Effector memory CD8-positive, alpha-beta T cell (primary cell): Measurements from ENCODE around the gene TENT5A.

ENCODE experiments used
- ATAC-seq: fragments of 150-1000 bp; cut with Tn5 transposase; replicated peaks from 2 replicates; pipeline ENCODE4 v1.10.0; 2021; ENCODE audit warnings: mild to moderate bottlenecking, moderate library complexity
- DNase-seq, 3 experiments: peaks; one replicate each; pipeline ENCODE4 v3.0.0; 2021
- H3K27ac Mint-ChIP-seq, 2 donors: one replicate each; pipeline ENCODE4 v1.8.0; 2022; ENCODE audit warnings: mild to moderate bottlenecking in 2 of 2, mixed read lengths in 2 of 2, moderate library complexity in 2 of 2
- H3K27me3 Mint-ChIP-seq, 2 donors: one replicate each; pipeline ENCODE4 v1.8.0; 2022; ENCODE audit warnings: mixed read lengths in 2 of 2
- H3K36me3 Mint-ChIP-seq: one replicate; pipeline ENCODE4 v1.8.0; 2022; ENCODE audit warnings: mild to moderate bottlenecking, moderate library complexity, mixed read lengths; ENCODE audit not compliant: insufficient read depth
- H3K4me1 Mint-ChIP-seq, 2 donors: one replicate each; pipeline ENCODE4 v1.8.0; 2022; ENCODE audit warnings: low read depth in 2 of 2, mixed read lengths in 2 of 2
- H3K4me3 Mint-ChIP-seq, 2 donors: one replicate each; pipeline ENCODE4 v1.8.0; 2022; ENCODE audit warnings: mild to moderate bottlenecking in 2 of 2, mixed read lengths in 2 of 2, moderate library complexity in 2 of 2
- H3K9me3 Mint-ChIP-seq, 2 donors: one replicate each; pipeline ENCODE4 v1.8.0; 2022; ENCODE audit warnings: mixed read lengths in 2 of 2

Gene TENT5A

DNA sequence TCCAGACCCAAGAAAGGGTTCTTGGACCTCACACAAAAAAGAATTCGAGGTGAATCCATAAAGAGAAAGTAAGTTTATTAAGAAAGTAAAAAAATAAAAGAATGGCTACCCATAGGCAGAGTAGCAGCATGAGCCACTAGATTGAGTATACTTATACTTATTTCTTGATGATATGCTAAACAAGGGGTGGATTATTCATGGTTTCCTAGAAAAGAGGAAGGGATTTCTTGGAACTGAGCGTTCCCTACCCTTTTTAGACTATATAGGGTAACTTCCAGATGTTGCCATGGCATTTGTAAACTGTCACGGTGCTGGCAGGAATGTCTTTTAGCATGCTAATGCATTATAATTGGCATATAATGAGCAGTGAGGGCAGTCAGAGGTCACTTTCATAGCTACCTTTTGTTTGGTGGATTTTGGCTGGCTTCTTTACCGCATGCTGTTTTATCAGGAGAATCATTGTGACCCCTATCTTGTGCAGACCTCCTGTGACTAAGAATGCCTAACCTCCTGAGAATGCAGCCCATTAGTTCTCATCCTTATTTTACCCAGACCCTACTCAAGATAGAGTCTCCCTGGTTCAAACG, 44.3 kb downstream of the TENT5A start:
- ATAC-seq (no peak), DNase-seq (no peak)
- Mint-ChIP-seq H3K4me3 (no peak overlapping the region), H3K27me3 (no peaks in the 10 kb centered on the region), H3K9me3 (peaks cover 2 to 4% of the 10 kb centered on the region in 2 donors), H3K27ac (no peak overlapping the region), H3K4me1 (no peaks in the 10 kb centered on the region), H3K36me3 (peaks cover 3% of the 10 kb centered on the region)

DNA sequence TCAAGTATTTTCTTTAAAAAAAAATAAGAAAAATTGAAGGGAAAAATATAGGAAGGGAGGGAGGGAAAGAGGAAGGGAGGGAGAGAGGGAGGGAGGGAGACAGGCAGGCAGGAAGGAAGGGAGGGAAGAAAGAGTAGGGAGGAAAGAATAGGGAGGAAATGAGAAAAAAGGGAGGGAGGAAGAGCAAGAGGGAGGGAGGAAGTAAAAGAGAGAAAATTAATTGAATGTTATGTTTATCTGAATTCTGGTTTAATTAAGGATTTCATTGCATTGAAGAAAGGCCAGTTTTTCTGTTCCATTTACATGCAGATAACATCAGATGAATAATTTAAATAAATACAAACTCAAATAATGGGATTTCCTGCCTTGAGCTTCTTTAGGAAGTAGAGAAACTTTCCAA, 47.8 kb downstream of the TENT5A start:
- H3K27me3 Mint-ChIP-seq, result no peaks in the 10 kb centered on the region
- ATAC-seq, result no peak
- peaks cover 3 to 6% of the 10 kb centered on the region in 2 donors for H3K9me3 Mint-ChIP-seq
- no peaks in the 10 kb centered on the region for H3K4me1 Mint-ChIP-seq
- H3K27ac Mint-ChIP-seq, result no peak overlapping the region
- H3K4me3 Mint-ChIP-seq, result no peak overlapping the region
- DNase-seq, result no peak
- H3K36me3 Mint-ChIP-seq, result no peaks in the 10 kb centered on the region

DNA sequence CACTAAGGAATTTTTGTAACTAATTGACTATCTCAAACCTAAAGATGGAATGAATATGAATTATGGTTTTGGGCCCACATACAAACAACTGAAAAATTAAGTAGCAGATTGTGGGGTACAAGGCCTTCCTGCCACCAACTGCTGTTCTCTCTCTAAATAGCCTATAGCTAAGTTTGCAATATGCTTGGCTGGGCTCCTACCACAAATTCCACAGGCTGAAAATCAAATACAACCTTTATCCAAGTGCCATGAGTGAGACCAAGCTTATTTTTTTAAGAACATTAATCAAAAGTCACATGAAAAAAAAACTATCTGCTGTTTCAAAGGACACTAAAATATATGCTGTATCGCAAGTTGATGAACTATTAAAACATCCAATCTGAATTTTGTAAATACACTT, 52.1 kb downstream of the TENT5A start:
- no peak for ATAC-seq
- no peaks in the 10 kb centered on the region for H3K27me3 Mint-ChIP-seq
- H3K9me3 Mint-ChIP-seq, result peaks cover 3 to 6% of the 10 kb centered on the region in 2 donors
- H3K4me3 Mint-ChIP-seq, result no peak overlapping the region
- no peaks in the 10 kb centered on the region for H3K4me1 Mint-ChIP-seq
- no peaks in the 10 kb centered on the region for H3K36me3 Mint-ChIP-seq
- no peak overlapping the region for H3K27ac Mint-ChIP-seq
- DNase-seq, result no peak

DNA sequence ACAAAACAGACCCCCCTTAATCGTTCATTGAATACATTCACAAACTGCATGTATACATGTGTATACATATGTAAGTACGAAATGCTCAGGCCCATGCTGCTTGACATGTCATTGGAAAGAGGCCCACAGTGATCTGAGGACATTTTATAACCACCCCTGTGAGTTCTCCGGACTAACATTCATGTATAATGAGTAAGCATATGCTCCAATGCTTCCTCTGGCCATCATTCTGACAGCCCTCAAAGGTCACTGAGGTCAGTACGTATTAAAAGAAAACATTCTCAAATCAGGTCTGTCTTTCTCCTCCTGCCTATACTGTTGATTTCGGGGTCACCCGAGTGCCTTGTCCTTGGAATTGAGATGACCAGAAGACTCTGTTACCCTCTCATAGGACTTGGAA, 54.9 kb downstream of the TENT5A start:
- DNase-seq (no peak), ATAC-seq (no peak)
- Mint-ChIP-seq H3K4me1 (no peaks in the 10 kb centered on the region), H3K4me3 (no peak overlapping the region), H3K27ac (no peak overlapping the region), H3K9me3 (no peaks in the 10 kb centered on the region), H3K27me3 (no peaks in the 10 kb centered on the region), H3K36me3 (no peaks in the 10 kb centered on the region)

DNA sequence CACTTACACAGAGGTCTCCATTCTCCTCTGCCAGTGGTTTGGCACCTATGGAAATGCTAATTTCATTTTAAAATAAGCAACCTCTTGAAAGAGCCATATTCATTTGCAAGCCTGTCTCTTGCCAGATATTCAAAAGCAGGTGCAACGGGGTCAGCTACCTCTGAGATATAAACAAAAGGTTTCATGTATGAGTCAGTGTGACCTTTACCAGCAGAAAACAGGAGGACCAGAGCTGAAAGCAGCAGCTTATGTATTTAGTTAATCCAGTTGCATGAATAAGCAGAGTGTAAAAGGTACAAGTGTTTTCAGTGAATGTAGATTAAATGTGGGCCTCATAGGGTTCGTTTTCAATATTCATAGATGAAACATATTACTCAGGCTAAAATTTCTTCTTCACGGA, 56.0 kb downstream of the TENT5A start:
- DNase-seq (no peak), ATAC-seq (no peak)
- Mint-ChIP-seq H3K9me3 (no peaks in the 10 kb centered on the region), H3K4me3 (no peak overlapping the region), H3K27me3 (no peaks in the 10 kb centered on the region), H3K36me3 (no peaks in the 10 kb centered on the region), H3K27ac (no peak overlapping the region), H3K4me1 (no peaks in the 10 kb centered on the region)
